NCI-H1105 treated with DMSO at 0.1 percent for 48 hours (cell line): ENCODE measurements around the gene RNF150.

Source experiments
- DNase-seq: peaks from one replicate; lab custom pipeline; 2025; lab: John Stamatoyannopoulos, UW

Gene RNF150

GRCh38 chr4:141131723-141132071 lies 1.6 kb downstream of the RNF150 start:
- peak; percentile 7 for DNase-seq

GRCh38 chr4:141130947-141131605 lies 2.2 kb downstream of the RNF150 start:
- no peak for DNase-seq

GRCh38 chr4:141127884-141128283 lies 5.4 kb downstream of the RNF150 start:
- DNase-seq = no peak

GRCh38 chr4:141126769-141127168 lies 6.5 kb downstream of the RNF150 start:
- DNase-seq = no peak

GRCh38 chr4:141124224-141124623 lies 9.0 kb downstream of the RNF150 start:
- no peak for DNase-seq

- DNase-seq = no peak
These were observed 11.4 kb downstream of the RNF150 start for GRCh38 chr4:141121768-141122454.

GRCh38 chr4:141121101-141121500 lies 12.2 kb downstream of the RNF150 start:
- DNase-seq = no peak

- DNase-seq = no peak
These were observed 13.2 kb downstream of the RNF150 start for GRCh38 chr4:141120036-141120593.

- DNase-seq = no peak
These were observed 14.2 kb downstream of the RNF150 start for GRCh38 chr4:141119071-141119470.

- no peak for DNase-seq
These were observed 14.9 kb downstream of the RNF150 start for GRCh38 chr4:141118381-141118780.

- DNase-seq = no peak
These were observed 15.3 kb downstream of the RNF150 start for GRCh38 chr4:141117935-141118334.

- DNase-seq = no peak
These were observed 23.3 kb downstream of the RNF150 start for GRCh38 chr4:141109983-141110382.

- DNase-seq = no peak
These were observed 25.3 kb downstream of the RNF150 start for GRCh38 chr4:141107927-141108326.

- no peak for DNase-seq
These were observed 30.9 kb downstream of the RNF150 start for GRCh38 chr4:141102367-141102766.

GRCh38 chr4:141101511-141101910 lies 31.8 kb downstream of the RNF150 start:
- DNase-seq = no peak

- no peak for DNase-seq
These were observed 33.9 kb downstream of the RNF150 start for GRCh38 chr4:141099326-141099725.

- DNase-seq = no peak
These were observed 35.1 kb downstream of the RNF150 start for GRCh38 chr4:141098163-141098562.

- no peak for DNase-seq
These were observed 42.8 kb downstream of the RNF150 start for GRCh38 chr4:141090473-141090872.

GRCh38 chr4:141081921-141082395 lies 51.3 kb downstream of the RNF150 start:
- DNase-seq = peak; percentile 57

- DNase-seq = no peak
These were observed 52.6 kb downstream of the RNF150 start for GRCh38 chr4:141080668-141081067.

GRCh38 chr4:141079393-141079930 lies 53.8 kb downstream of the RNF150 start:
- DNase-seq = no peak

- DNase-seq = no peak
These were observed 54.4 kb downstream of the RNF150 start for GRCh38 chr4:141078871-141079270.

GRCh38 chr4:141077611-141078225 lies 55.6 kb downstream of the RNF150 start:
- DNase-seq = peak; percentile 20
